CD4-positive, alpha-beta T cell treated with Interferon alpha-2 for 1 hour (primary cell): ENCODE data around the gene OSBPL10.

Experiments used
- DNase-seq, 2 donors: peaks; one replicate each; pipeline ENCODE4 v3.0.0-alpha.2; 2020 to 2022

Gene OSBPL10

GRCh38 chr3:31985831-31986230 is 4.8 kb upstream of the OSBPL10 start:
- DNase-seq: no peak

- no peak for DNase-seq
Measured at GRCh38 chr3:31984321-31984720, 3.3 kb upstream of the OSBPL10 start.

GRCh38 chr3:31980530-31981205 is 394 bp downstream of the OSBPL10 start:
- DNase-seq: peak; percentile 19 to 70

GRCh38 chr3:31979001-31979697 is 1.9 kb downstream of the OSBPL10 start:
- DNase-seq: no peak

GRCh38 chr3:31978553-31978952 is 2.5 kb downstream of the OSBPL10 start:
- DNase-seq: no peak

- no peak for DNase-seq
Measured at GRCh38 chr3:31977736-31978135, 3.3 kb downstream of the OSBPL10 start.

- DNase-seq: no peak
Measured at GRCh38 chr3:31976302-31976701, 4.8 kb downstream of the OSBPL10 start.

GRCh38 chr3:31974964-31975363 is 6.1 kb downstream of the OSBPL10 start:
- DNase-seq: no peak

GRCh38 chr3:31974471-31974870 is 6.6 kb downstream of the OSBPL10 start:
- DNase-seq: no peak

- DNase-seq: no peak
Measured at GRCh38 chr3:31973837-31974236, 7.2 kb downstream of the OSBPL10 start.

GRCh38 chr3:31973081-31973480 is 8.0 kb downstream of the OSBPL10 start:
- DNase-seq: no peak

GRCh38 chr3:31971607-31972006 is 9.5 kb downstream of the OSBPL10 start:
- DNase-seq: no peak

- no peak for DNase-seq
Measured at GRCh38 chr3:31968927-31969418, 12.1 kb downstream of the OSBPL10 start.

GRCh38 chr3:31968369-31968926 is 12.6 kb downstream of the OSBPL10 start:
- no peak for DNase-seq

- no peak for DNase-seq
Measured at GRCh38 chr3:31967592-31967991, 13.5 kb downstream of the OSBPL10 start.

GRCh38 chr3:31966978-31967591 is 14.0 kb downstream of the OSBPL10 start:
- no peak for DNase-seq

GRCh38 chr3:31962801-31963205 is 18.3 kb downstream of the OSBPL10 start:
- no peak for DNase-seq

GRCh38 chr3:31960793-31961431 is 20.1 kb downstream of the OSBPL10 start:
- DNase-seq: no peak

GRCh38 chr3:31959951-31960792 is 20.9 kb downstream of the OSBPL10 start:
- no peak for DNase-seq

GRCh38 chr3:31959251-31959650 is 21.8 kb downstream of the OSBPL10 start:
- no peak for DNase-seq

- no peak for DNase-seq
Measured at GRCh38 chr3:31958701-31959152, 22.3 kb downstream of the OSBPL10 start.

- no peak for DNase-seq
Measured at GRCh38 chr3:31957106-31957505, 24.0 kb downstream of the OSBPL10 start.
